Ovary (tissue), 3 donors: ENCODE measurements around the gene SNX9.

Source experiments
- POLR2A ChIP-seq: fragments of 450-650 bp; IDR thresholded peaks from one replicate; pipeline ENCODE4 v1.6.1; 2017; ENCODE audit warnings: antibody characterized with exemption, mild to moderate bottlenecking, moderate library complexity
- TF ChIP-seq, protein P1 (sequence below), 3 donors: fragments of 450-650 bp in 2 of 3; fragments of 200-600 bp in 1 of 3; IDR thresholded peaks; one replicate each; pipeline versions ENCODE4 v1.5.1 to v1.8.0; 2016 to 2022; ENCODE audit warnings: antibody characterized with exemption in 3 of 3, mild to moderate bottlenecking in 1 of 3
- donor health status: DM: no; HTN: no; CAD: no.

DNA sequence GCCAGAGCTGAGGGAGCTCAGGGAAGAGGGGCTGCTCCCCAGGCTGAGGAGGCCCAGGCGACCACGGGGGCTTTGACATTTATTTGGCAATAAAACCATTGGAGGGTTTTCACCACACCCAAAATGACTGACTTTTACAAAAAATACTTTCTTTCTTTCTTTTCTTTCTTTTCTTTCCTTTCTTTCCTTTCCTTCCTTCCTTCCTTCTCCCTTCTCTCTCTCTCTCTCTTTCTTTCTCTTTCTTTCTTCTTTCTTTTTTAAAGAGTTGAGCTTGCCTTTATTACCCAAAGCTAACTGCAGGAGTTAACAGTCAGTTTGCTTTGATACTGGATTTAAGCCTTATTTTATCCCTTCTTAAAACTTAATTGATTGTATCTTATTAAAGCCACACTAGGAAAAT, 17.2 kb downstream of the SNX9 start:
- TF ChIP-seq, protein P1, sequence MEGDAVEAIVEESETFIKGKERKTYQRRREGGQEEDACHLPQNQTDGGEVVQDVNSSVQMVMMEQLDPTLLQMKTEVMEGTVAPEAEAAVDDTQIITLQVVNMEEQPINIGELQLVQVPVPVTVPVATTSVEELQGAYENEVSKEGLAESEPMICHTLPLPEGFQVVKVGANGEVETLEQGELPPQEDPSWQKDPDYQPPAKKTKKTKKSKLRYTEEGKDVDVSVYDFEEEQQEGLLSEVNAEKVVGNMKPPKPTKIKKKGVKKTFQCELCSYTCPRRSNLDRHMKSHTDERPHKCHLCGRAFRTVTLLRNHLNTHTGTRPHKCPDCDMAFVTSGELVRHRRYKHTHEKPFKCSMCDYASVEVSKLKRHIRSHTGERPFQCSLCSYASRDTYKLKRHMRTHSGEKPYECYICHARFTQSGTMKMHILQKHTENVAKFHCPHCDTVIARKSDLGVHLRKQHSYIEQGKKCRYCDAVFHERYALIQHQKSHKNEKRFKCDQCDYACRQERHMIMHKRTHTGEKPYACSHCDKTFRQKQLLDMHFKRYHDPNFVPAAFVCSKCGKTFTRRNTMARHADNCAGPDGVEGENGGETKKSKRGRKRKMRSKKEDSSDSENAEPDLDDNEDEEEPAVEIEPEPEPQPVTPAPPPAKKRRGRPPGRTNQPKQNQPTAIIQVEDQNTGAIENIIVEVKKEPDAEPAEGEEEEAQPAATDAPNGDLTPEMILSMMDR (IDR thresholded peaks at IDR 0.05): no peak
- TF ChIP-seq POLR2A: no peak
